ENCODE data around the gene LMAN1L.

LMAN1L gene

DNA sequence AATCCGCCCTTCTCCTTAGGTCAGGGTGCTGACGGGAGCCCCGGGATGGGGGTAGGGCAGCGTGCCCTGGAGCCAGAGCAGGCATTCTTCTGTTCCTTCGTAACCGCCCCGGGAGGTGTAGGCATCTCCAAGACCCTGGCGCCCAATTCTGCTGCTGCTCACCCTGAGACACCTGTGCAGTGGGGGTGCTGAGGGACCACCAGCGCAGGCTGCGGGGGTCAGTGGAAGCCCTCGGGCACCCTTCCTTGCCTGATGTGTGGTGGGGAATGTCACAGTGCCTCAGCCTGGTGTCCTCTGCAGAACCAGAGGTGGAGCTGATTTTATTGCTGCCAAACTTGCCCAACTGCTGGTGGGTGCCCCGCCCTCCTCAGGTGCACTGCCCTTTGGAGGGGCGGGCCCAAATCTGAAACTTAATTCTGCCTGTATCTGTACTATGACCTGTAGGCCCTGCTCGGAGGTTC lies 23.4 kb upstream of the LMAN1L start:
- Histone ChIP-seq H3K4me2 (ENCODE audit: low read length) (peak overlapping the region; percentile 100), H3K27ac (ENCODE audit: low read depth, low read length) (peak overlapping the region; percentile 99), H3K9me2 (replicated peaks; ENCODE audit: control insufficient read depth, low read length) (no peaks in the 10 kb centered on the region), H3K36me3 (ENCODE audit: control insufficient read depth, low read length) (peaks cover 87% of the 10 kb centered on the region), H3K4me1 (ENCODE audit: control insufficient read depth, low read length) (peaks cover 96% of the 10 kb centered on the region), H3K9me3 (ENCODE audit: control insufficient read depth, insufficient read depth, low read length) (no peaks in the 10 kb centered on the region), H3F3A (ENCODE audit: control insufficient read depth, insufficient read depth) (peaks cover 58% of the 10 kb centered on the region), H3K4me3 (ENCODE audit: low read length) (peak overlapping the region; percentile 98), H4K20me1 (ENCODE audit: control insufficient read depth, insufficient read depth, low read depth, low read length) (peaks cover 21% of the 10 kb centered on the region), H3K79me2 (ENCODE audit: control insufficient read depth, low read length) (peaks cover 92% of the 10 kb centered on the region), H3K27me3 (ENCODE audit: control insufficient read depth, low read length) (no peaks in the 10 kb centered on the region)
- TF ChIP-seq, protein P1, sequence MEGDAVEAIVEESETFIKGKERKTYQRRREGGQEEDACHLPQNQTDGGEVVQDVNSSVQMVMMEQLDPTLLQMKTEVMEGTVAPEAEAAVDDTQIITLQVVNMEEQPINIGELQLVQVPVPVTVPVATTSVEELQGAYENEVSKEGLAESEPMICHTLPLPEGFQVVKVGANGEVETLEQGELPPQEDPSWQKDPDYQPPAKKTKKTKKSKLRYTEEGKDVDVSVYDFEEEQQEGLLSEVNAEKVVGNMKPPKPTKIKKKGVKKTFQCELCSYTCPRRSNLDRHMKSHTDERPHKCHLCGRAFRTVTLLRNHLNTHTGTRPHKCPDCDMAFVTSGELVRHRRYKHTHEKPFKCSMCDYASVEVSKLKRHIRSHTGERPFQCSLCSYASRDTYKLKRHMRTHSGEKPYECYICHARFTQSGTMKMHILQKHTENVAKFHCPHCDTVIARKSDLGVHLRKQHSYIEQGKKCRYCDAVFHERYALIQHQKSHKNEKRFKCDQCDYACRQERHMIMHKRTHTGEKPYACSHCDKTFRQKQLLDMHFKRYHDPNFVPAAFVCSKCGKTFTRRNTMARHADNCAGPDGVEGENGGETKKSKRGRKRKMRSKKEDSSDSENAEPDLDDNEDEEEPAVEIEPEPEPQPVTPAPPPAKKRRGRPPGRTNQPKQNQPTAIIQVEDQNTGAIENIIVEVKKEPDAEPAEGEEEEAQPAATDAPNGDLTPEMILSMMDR (IDR thresholded peaks at IDR 0.05; ENCODE audit: low read depth, low read length, poor library complexity, severe bottlenecking): no peak
- TF ChIP-seq EZH2phosphoT487 (IDR thresholded peaks at IDR 0.05; ENCODE audit: borderline replicate concordance, low read length): no peak

DNA sequence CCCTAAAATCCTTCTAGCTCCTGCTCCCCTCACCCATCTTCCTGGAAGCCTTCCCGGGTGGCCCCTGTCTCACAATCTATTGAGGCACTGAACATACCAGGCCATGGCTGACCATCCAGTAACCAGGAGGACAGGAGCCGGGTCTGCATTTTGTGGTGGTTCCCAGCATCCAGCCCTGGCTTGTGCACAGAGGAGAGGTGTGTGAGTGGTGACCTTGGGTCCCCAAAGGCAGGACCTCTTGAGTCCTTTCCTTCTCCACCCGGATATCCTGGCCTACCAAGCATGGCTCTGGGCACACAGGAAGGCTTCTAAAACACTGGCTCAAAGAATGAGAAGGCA lies 22.9 kb upstream of the LMAN1L start:
- Histone ChIP-seq H3K9me2 (replicated peaks; ENCODE audit: control insufficient read depth, low read length) (no peaks in the 10 kb centered on the region), H3K4me2 (ENCODE audit: low read length) (peak overlapping the region; percentile 100), H3K36me3 (ENCODE audit: control insufficient read depth, low read length) (peaks cover 88% of the 10 kb centered on the region), H3K4me1 (ENCODE audit: control insufficient read depth, low read length) (peaks cover 97% of the 10 kb centered on the region), H4K20me1 (ENCODE audit: control insufficient read depth, insufficient read depth, low read depth, low read length) (peaks cover 27% of the 10 kb centered on the region), H3K4me3 (ENCODE audit: low read length) (peak overlapping the region; percentile 98), H3K9me3 (ENCODE audit: control insufficient read depth, insufficient read depth, low read length) (no peaks in the 10 kb centered on the region), H3K27me3 (ENCODE audit: control insufficient read depth, low read length) (no peaks in the 10 kb centered on the region), H3K79me2 (ENCODE audit: control insufficient read depth, low read length) (peaks cover 92% of the 10 kb centered on the region), H3K27ac (ENCODE audit: low read depth, low read length) (peak overlapping the region; percentile 99), H3F3A (ENCODE audit: control insufficient read depth, insufficient read depth) (peaks cover 53% of the 10 kb centered on the region)
- TF ChIP-seq, protein P1 (IDR thresholded peaks at IDR 0.05; ENCODE audit: low read depth, low read length, poor library complexity, severe bottlenecking): no peak
- TF ChIP-seq EZH2phosphoT487 (IDR thresholded peaks at IDR 0.05; ENCODE audit: borderline replicate concordance, low read length): no peak

DNA sequence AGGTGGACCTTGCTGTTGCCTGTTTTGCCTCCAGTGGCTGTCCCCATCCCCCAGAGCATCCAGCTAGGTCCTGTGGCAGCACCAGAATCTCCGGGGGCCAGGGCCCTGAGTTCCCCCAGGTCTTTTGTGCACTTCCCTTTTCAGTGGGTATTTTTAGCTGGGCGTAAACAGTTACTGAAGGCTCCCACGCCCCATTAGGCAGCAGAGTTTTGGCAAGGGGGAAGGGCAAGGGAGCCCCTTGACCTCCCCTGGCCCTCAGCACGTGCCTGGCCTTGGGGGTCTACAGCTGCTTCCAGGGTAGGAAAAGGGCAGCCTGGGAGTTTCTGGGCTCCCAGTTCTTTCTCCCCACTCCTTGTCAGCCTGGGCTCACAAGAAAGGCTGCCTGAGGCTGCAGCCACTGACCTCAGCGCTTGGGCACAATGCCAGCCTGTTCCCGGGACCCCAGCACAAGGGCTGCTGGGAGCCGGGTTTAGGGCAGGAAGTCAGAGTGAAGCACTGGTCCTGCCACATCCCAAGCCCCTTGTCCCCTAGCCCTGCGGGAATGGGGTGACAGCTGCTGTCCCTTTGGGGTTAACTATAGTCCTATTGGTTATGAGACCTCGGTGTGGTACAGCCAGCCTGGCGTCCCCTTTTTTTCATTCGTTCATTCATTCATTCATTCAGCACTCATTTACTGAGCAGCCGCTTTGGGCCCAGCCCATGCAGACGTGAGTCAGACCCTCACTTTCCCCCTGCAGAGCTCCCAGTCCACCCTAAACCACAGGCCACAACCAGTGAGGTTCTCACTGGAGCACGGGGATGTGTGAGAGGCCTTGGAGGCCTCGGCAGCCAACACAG lies 22.3 kb upstream of the LMAN1L start:
- TF ChIP-seq, protein P1 (IDR thresholded peaks at IDR 0.05; ENCODE audit: low read depth, low read length, poor library complexity, severe bottlenecking): no peak
- no peak for TF ChIP-seq EZH2phosphoT487 (IDR thresholded peaks at IDR 0.05; ENCODE audit: borderline replicate concordance, low read length)
- Histone ChIP-seq H3K27ac (ENCODE audit: low read depth, low read length) (peak overlapping the region; percentile 99), H3K4me1 (ENCODE audit: control insufficient read depth, low read length) (peaks cover 97% of the 10 kb centered on the region), H3K27me3 (ENCODE audit: control insufficient read depth, low read length) (no peaks in the 10 kb centered on the region), H3K9me2 (replicated peaks; ENCODE audit: control insufficient read depth, low read length) (no peaks in the 10 kb centered on the region), H3F3A (ENCODE audit: control insufficient read depth, insufficient read depth) (peaks cover 50% of the 10 kb centered on the region), H3K4me3 (ENCODE audit: low read length) (peak overlapping the region; percentile 98), H3K36me3 (ENCODE audit: control insufficient read depth, low read length) (peaks cover 88% of the 10 kb centered on the region), H3K9me3 (ENCODE audit: control insufficient read depth, insufficient read depth, low read length) (no peaks in the 10 kb centered on the region), H3K4me2 (ENCODE audit: low read length) (peak overlapping the region; percentile 100), H4K20me1 (ENCODE audit: control insufficient read depth, insufficient read depth, low read depth, low read length) (peaks cover 31% of the 10 kb centered on the region), H3K79me2 (ENCODE audit: control insufficient read depth, low read length) (peaks cover 92% of the 10 kb centered on the region)

Data from DOHH2 (cell line).